Stimulated activated CD8-positive, alpha-beta memory T cell treated with anti-CD3 and anti-CD28 coated beads, Interleukin-7, amount 100 ng/mL, for 4 hours (primary cell): ENCODE data around the gene RALY.
"Not testable (repeated sequence)": the region's sequence is repeated elsewhere in the genome, so short reads cannot be mapped to it uniquely, and the experiment has no call there.

Source experiments
- DNase-seq, 2 donors: peaks; one replicate each; pipeline ENCODE4 v3.0.0-alpha.2; 2020; ENCODE audit warnings: low read depth in 2 of 2

The RALY gene

GRCh38 chr20:34105978-34106675 lies 112.4 kb downstream of the RALY start:
- DNase-seq, result no peak

DNA sequence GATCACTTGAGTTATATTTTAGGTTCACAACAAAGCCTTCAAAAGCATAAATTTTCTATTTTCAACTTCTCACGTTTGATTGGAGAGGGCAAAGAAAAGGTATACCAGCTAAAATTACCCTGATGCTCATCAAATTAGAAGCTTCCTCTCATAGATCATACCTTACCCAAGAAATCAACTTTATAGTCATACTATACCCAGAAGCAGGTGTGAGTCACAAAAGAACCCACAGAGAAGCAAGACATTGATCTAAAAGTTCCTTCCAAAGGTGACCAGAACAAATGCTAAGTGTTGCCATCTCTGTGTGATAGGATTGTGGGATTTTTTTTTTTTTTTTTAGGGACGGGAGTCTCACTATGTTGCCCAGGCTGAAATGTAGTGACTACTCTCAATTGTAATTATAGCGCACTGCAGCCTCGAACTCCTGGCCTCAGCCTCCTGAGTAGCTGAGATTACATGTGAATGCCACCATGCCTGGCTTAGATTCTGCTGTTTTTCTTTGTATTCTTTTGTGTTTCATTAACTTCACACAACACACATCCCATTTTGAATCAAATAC lies 115.0 kb downstream of the RALY start:
- no peak for DNase-seq

- DNase-seq, result no peak
Observed at GRCh38 chr20:34109442-34109841, 115.7 kb downstream of the RALY start.

GRCh38 chr20:34110025-34110744 lies 116.5 kb downstream of the RALY start:
- DNase-seq, result no peak

DNA sequence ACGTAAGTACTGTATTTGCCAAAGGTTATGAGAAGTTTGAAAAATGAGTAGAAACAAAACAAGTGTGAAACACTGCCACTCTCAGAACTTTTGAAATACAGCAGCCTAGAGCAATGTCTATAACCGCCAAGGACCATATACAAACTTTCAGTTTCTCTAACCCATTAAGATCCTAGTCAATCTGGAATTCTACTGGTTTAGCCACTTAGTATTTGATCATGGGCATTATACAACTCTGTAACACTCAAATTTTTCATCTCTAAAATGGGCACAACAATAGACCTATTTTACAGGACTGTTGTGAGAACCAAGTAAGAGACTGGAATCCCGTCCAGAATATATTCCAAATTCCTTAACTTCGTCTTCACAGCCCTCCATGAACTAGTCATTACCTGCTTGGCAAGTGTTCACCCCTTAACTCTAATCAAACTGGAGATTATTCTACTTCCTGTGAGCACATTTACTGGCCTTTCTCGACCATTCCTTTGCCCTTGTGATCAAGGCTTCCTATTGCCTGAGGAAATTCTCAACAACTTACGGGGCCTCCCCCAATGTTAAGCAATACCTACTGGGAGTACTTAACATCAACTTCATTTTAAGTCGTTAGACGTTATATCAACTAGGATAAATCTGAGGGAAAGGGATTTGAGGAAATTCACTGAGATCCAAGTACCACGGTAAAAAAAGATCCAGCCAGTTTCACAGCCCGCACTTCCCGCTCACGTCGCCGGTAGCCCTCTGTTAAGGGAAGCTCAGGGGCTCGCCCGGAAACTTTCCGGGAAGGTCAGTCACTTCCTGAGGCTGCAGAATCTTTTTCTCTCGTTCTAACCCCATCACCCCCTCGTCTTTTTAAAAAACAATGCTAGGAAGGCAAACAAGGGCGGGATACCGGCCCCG lies 117.3 kb downstream of the RALY start:
- no peak for DNase-seq

DNA sequence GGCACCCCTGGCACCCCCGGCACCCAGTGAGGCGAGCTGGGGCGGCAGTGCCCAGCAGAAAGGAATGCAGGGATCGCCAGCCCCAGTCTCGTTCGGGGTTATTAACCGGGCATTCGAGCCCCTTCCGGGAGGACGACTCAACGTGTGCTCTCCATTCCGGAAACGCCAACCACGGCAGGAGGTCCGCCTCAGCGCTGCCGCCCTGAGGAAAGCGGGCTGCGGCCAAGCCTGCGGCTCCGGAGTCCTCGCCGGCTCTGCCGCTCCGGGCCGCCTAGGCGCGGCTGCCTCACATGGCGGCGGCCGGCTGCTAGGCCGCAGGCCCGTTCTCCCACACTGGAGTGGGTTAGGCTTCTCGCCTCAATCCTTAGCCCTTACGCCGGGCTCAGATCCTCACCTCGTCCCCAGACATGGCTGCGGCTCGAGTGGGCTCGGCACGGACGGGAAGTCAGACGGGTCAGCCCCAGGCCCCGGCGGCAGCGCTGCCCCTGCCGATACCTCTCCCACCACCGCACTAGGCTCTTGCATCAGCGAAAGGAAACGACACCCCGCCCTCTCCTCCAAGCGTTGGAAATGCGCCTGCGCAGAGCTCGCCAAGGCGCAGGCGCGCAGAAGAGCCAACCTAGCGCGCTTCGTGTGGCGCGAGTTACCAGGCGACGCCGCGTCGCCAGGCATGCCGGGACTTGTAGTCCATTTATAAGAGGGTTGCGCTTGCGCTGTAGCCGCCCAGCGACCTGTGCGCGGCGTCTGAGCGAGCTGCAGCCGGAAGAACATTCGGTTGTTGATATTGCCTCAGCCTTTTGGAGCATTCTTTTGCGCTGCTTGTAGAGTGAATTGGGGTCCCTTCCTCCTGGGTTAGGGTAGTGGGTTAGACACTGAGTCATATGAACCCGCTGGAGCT lies 118.2 kb downstream of the RALY start, which contains the start of gene EIF2S2:
Gene EIF2S2, minus strand, starts transcription at position 542 of the 898 bp plus-strand sequence. Its CDS starts 133 bp downstream, at position 409.
- DNase-seq, result peak; percentile 90 to 93

DNA sequence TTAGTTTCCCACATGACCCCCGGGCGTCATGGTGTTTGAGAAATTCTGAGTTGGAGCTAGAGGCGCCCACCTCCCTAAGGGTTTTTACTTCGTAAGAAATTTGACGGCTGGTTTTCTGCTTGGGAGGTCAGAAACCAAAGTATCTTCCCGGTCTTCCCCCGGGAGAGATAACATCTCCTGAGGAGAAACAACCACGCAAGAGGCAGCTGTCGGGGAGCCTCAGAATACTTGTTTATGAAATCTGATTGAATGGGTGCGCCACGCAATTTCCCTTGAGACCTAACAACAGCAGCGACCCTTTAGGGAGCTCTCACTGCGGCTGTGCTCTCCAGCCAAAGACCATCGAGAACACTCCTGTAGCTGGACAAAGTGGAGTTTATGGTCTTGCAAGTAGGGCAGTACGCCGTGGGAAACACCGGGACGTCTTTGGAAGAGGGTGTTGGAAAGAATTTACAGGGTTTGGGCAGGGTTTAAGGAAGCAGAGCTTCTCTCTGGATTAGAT lies 118.9 kb downstream of the RALY start:
- peak in 1 of 2 donors; percentile 1 for DNase-seq

- no peak for DNase-seq
Observed at GRCh38 chr20:34114809-34115208, 121.1 kb downstream of the RALY start.

DNA sequence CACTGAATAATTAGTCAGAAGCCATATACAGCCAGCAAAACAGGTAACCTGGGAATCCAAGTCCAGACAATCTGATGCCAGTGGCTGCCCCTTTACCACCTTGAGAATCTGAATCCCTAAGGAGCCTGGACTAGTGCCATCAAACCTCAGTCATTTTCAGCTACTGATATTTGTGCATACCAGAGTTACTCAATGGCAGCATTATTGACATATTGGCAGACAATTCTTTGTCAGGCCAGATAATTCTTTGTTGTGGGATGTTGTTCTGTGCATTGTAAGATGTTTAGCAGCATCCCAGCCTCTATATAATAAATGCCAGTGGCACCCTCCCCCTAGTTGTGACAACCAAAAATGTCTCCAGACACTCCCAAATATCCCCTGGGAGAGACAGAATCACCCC lies 121.5 kb downstream of the RALY start:
- DNase-seq, result no peak

- DNase-seq, result no peak
Observed at GRCh38 chr20:34120213-34120612, 126.5 kb downstream of the RALY start.

GRCh38 chr20:34122274-34122980 lies 128.7 kb downstream of the RALY start:
- DNase-seq, result no peak

- no peak for DNase-seq
Observed at GRCh38 chr20:34123309-34123708, 129.6 kb downstream of the RALY start.

DNA sequence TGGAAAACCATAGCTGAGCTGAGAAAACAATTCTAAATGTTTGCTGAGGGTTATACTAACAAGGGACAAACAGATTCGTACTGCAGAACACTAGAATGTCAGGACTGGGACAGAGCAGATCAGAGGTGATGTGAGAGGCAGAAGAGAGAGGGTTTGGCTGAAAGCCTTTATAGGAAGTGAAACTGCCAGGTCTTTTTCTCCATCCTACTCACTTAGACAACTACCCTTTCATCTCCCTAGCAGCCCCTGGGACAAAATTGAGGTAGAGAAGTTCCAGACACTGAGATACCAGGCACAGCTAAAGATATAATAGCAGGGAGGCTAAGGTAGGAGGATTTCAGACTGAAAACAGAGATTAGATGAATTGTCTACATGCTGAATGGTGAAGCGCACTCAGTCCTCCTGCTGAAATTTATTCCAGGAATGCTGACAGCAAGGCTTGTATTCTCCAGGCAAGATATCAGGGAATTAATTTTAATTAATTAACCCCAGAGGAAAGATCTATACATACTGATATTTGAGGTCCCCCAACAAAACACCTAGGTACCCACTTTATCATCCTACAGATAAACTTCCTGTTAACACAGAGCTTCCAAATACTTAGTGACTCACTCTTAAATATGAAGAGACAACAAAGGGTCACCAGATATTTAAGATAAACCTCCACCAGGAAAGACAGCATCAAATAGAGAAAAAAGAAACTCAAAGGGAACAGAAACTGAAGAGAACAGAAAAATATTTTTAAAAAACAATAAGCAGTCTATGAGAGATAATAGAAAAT lies 130.9 kb downstream of the RALY start:
- no peak for DNase-seq

DNA sequence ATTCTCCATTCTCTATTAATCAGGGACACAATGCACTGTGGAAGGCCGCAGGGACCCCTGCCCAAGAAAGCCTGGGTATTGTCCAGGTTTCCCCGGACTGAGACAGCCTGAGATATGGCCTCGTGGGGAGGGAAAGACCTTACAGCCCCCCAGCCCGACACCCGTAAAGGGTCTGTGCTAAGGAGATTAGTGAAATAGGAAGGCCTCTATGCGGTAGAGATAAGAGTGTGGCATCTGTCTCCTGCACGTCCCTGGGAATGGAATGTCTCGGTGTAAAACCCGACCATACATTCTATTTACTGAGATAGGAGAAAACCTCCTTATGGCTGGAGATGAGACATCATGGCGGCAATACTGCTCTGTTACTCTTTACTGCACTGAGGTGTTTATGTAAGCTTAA lies 134.1 kb downstream of the RALY start:
- DNase-seq, result no peak

- peak; percentile 11 to 13 for DNase-seq
Observed at GRCh38 chr20:34129518-34130162, 135.9 kb downstream of the RALY start.

DNA sequence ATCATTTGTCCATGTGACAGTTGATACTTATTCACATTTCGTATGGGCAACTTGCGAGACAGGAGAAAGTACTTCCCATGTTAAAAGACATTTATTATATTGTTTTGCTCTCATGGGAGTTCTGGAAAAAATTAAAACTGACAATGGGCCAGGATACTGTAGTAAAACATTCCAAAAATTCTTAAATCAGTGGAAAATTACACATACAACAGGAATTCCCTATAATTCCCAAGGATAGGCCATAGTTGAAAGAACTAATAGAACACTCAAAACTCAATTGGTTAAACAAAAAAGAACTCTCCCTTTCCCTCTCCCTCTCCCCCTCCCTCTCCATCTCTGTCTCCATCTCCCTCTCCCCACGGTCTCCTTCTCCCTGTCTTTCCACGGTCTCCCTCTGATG lies 137.8 kb downstream of the RALY start:
- no peak for DNase-seq

GRCh38 chr20:34132491-34132890 lies 138.8 kb downstream of the RALY start:
- DNase-seq, result not testable (repeated sequence)

GRCh38 chr20:34132943-34133342 lies 139.2 kb downstream of the RALY start:
- not testable (repeated sequence) for DNase-seq
